Breast epithelium (tissue), 3 donors: ENCODE results near the gene CALN1.

ENCODE experiments used
- CTCF ChIP-seq, 3 donors: fragments of 450-650 bp; IDR thresholded peaks; one replicate each; pipeline ENCODE4 v1.5.1; 2016 to 2017; ENCODE audit warnings: antibody characterized with exemption in 3 of 3, mild to moderate bottlenecking in 3 of 3, moderate library complexity in 3 of 3
- POLR2A ChIP-seq: fragments of 450-650 bp; IDR thresholded peaks from one replicate; pipeline ENCODE4 v1.6.1; 2016; ENCODE audit warnings: antibody characterized with exemption, mild to moderate bottlenecking, moderate library complexity
- POLR2AphosphoS5 ChIP-seq, 3 donors: sonication (generic); formaldehyde crosslinking; IDR thresholded peaks; one replicate each; pipeline ENCODE4 v1.6.1; 2017; ENCODE audit warnings: antibody characterized with exemption in 3 of 3

DNA sequence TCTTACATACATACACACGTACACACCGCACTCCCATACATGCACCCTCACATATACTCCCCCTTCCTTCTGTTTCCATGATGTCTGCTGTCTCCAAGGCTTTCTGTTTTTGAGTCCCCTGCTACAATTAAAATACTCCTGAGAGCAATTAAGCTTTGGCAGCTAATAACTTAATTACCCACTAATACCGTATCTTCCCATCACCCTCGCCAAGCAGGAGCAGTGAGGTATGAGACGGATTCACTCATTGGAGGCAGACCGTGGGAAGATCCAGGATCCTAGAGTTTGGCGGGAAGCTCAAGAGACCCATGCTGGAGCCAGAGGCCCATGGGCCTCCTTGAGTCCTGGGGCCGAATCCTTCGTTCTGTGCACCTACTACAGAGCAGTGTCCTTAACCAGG lies 1.7 kb upstream of the CALN1 start:
- TF ChIP-seq CTCF (IDR thresholded peaks at IDR 0.05) (no peak), POLR2AphosphoS5 (IDR thresholded peaks at IDR 0.05) (no peak), POLR2A (no peak)
